PC-3 (cell line): Measurements from ENCODE around the gene TMSB4X.

Source experiments
- EZH2 ChIP-seq: fragments of 300-600 bp; sonication (generic); IDR thresholded peaks from one replicate; pipeline ENCODE4 v1.6.1; 2017; ENCODE audit warnings: antibody characterized with exemption, mild to moderate bottlenecking, low read length; ENCODE audit not compliant: unreplicated experiment
- EZH2phosphoT487 ChIP-seq: fragments of 300-600 bp; sonication (generic); IDR thresholded peaks from 2 replicates; pipeline ENCODE4 v1.6.1; 2018; ENCODE audit warnings: mild to moderate bottlenecking, antibody characterized with exemption, low read length, borderline replicate concordance
- TF ChIP-seq, protein P1 (sequence below): fragments of 300-600 bp; sonication (generic); conservative IDR thresholded peaks from 2 replicates; pipeline ENCODE4 v1.5.1; 2017; ENCODE audit warnings: antibody characterized with exemption, low read depth, mild to moderate bottlenecking, low read length

DNA sequence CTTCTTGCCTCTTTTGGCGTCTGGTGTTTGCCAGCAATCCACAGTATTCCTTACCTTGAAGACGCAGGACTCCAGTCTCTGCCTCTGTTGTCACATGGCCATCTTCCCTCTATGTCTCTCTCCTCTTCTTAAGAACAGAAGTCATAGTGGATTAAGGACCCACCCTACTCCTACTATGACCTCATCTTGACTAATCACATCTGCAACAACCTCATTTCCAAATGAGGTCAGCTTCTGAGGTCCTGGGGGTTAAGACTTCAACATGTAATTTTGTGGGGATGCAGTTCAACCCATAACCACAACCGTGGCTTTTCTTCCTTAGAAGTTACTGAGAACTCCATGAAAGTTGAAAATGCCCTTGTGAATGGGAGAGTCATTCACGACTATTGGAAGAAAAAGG, 45.2 kb upstream of the TMSB4X start:
- TF ChIP-seq, protein P1, sequence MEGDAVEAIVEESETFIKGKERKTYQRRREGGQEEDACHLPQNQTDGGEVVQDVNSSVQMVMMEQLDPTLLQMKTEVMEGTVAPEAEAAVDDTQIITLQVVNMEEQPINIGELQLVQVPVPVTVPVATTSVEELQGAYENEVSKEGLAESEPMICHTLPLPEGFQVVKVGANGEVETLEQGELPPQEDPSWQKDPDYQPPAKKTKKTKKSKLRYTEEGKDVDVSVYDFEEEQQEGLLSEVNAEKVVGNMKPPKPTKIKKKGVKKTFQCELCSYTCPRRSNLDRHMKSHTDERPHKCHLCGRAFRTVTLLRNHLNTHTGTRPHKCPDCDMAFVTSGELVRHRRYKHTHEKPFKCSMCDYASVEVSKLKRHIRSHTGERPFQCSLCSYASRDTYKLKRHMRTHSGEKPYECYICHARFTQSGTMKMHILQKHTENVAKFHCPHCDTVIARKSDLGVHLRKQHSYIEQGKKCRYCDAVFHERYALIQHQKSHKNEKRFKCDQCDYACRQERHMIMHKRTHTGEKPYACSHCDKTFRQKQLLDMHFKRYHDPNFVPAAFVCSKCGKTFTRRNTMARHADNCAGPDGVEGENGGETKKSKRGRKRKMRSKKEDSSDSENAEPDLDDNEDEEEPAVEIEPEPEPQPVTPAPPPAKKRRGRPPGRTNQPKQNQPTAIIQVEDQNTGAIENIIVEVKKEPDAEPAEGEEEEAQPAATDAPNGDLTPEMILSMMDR, result no peak
- no peak for TF ChIP-seq EZH2
- TF ChIP-seq EZH2phosphoT487, result no peak
